Stimulated activated naive CD8-positive, alpha-beta T cell treated with anti-CD3 and anti-CD28 coated beads, Interleukin-15, amount 100 ng/mL, for 72 hours (primary cell): ENCODE data around the gene ZFPL1.

Source experiments
- ATAC-seq: fragments of 150-1000 bp; cut with Tn5 transposase; 2 replicates; pipeline ENCODE4 v1.10.0; 2021; ENCODE audit warnings: mild to moderate bottlenecking, moderate library complexity
- DNase-seq, 2 donors: peaks; one replicate each; pipeline ENCODE4 v3.0.0; 2021 to 2022
- H3K27ac Mint-ChIP-seq, 2 donors: one replicate each; pipeline ENCODE4 v1.8.0; 2022; ENCODE audit warnings: mild to moderate bottlenecking in 2 of 2, mixed read lengths in 2 of 2, moderate library complexity in 2 of 2
- H3K27me3 Mint-ChIP-seq: one replicate; pipeline ENCODE4 v1.8.0; 2022; ENCODE audit warnings: mixed read lengths
- H3K4me1 Mint-ChIP-seq: one replicate; pipeline ENCODE4 v1.8.0; 2022; ENCODE audit warnings: mild to moderate bottlenecking, mixed read lengths
- H3K4me3 Mint-ChIP-seq, 2 donors: one replicate each; pipeline ENCODE4 v1.8.0; 2022; ENCODE audit warnings: mild to moderate bottlenecking in 2 of 2, mixed read lengths in 2 of 2, moderate library complexity in 1 of 2
- H3K9me3 Mint-ChIP-seq, 2 donors: one replicate each; pipeline ENCODE4 v1.8.0; 2022; ENCODE audit warnings: mixed read lengths in 2 of 2

The ZFPL1 gene

DNA sequence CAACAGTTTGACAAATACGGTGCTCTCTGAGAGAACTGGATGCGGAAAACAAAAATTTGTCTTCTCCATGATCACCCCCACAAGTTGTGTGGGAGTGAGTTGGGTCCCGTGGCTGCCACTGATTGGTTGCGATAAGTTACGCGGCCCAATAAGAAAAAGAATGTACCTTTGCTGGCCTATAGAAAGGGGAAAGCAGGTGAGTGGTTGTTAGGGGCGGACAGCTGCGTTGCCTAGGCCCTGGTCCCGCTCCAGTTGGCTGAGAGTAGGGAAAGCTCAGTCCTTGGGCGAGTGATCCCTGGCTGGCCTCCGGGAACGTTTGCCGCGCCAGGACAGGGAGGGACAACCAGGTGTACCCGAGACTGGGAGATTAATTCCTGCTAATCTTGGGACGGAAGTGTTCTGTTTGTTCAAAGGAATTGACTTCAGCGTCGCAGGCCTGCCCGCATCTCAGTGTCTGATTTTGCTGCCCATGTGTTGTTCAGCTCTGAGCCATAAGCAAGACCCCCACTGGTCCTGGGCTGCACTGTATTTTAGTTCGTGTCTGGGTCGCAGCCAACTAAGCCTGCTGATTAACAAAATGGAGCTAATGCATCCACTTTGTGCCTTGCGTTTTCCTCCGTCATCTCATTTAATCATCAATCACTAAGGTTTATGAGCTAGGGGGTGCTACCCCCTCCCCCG lies 51.1 kb downstream of the ZFPL1 start:
- peak; percentile 83 to 88 for DNase-seq
- H3K4me1 Mint-ChIP-seq = peaks cover 51% of the 10 kb centered on the region
- H3K9me3 Mint-ChIP-seq = no peaks in the 10 kb centered on the region
- H3K27ac Mint-ChIP-seq = peak overlapping the region; percentile 99 to 100
- peak overlapping the region; percentile 92 to 100 for H3K4me3 Mint-ChIP-seq
- peak; percentile 93 for ATAC-seq
- H3K27me3 Mint-ChIP-seq = no peaks in the 10 kb centered on the region

DNA sequence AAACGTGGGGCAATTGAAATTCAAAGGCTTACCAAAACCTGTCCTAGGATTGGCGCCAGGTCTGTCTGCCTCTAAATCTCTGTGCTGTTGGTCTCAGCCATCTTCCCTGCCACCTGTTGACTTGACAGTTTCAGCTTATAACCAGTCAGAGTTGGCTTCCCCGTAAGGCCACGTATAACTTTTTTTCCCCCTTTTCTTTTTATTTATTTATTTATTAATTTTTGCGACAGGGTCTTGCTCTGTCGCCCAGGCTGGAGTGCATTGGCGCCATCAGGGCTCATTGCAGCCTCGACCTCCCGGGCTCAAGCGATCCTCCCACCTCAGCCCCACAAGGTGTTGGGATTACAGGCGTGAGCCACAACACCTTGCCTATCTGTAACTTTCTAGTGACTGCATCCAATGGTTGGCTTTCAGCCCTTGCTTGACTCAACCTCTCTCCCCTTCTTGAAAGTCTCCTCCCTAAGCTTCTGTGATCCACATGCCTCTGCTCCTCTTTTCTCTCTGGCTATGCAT lies 51.7 kb downstream of the ZFPL1 start:
- Mint-ChIP-seq H3K4me3 (peak overlapping the region; percentile 92 to 100), H3K4me1 (peaks cover 49% of the 10 kb centered on the region), H3K27ac (peak overlapping the region; percentile 99 to 100), H3K9me3 (no peaks in the 10 kb centered on the region), H3K27me3 (no peaks in the 10 kb centered on the region)
- DNase-seq = no peak
- ATAC-seq = no peak

DNA sequence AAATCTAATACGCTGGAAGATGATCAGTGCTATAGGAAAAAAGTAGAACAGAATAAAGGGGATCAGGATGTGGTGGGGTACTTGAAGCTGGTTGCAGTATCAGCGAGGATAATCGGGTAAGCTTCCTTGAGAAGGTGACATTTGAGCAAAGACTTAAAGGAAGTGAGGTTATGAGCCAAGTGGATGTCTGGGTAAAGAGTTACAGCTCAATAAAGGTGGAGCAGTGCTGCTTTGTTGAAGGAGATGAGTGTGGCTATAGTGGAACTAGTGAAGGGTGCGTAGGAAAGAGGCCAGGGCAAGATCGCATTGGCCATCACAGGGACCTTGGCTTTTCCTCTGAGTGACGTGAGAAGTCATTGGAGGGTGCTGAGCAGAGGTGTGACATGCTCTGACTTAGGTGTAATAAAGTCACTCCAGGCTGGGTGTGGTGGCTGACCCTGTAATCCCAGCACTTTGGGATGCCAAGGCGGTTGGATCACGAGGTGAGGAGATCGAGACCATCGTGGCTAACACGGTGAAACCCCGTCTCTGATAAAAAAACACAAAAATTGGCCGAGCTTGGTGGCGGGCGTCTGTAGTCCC lies 52.6 kb downstream of the ZFPL1 start:
- H3K9me3 Mint-ChIP-seq = no peaks in the 10 kb centered on the region
- H3K27me3 Mint-ChIP-seq = no peaks in the 10 kb centered on the region
- DNase-seq (no peak), ATAC-seq (no peak)
- peaks cover 42% of the 10 kb centered on the region for H3K4me1 Mint-ChIP-seq
- H3K27ac Mint-ChIP-seq = peak overlapping the region in 1 of 2 donors; percentile 94
- peak overlapping the region in 1 of 2 donors; percentile 89 for H3K4me3 Mint-ChIP-seq
